Thymus (tissue), 11 donors: ENCODE measurements around the gene KMT2B. TPM values are rescaled to one million over a fixed set of nuclear protein-coding genes. Genes with fewer than 3 reads are reported as not detected.
A peak's percentile ranks its signal among the peaks of the same experiment; 100 is the strongest.
"Not testable (repeated sequence)": the region's sequence is repeated elsewhere in the genome, so short reads cannot be mapped to it uniquely, and the experiment has no call there.

Source experiments
- DNase-seq, 9 donors: peaks; one replicate each; pipeline ENCODE4 v3.0.0-alpha.2; 2013; ENCODE audit warnings: low spot score in 9 of 9, low read depth in 6 of 9, missing footprints in 1 of 9
- H3K27ac ChIP-seq, 2 donors: one replicate each; pipeline ENCODE4 v1.5.1; 2013; ENCODE audit warnings: control low read depth in 1 of 2, low read depth in 1 of 2, low read length in 1 of 2, mild to moderate bottlenecking in 1 of 2, moderate library complexity in 1 of 2
- H3K27me3 ChIP-seq, 2 donors: one replicate each; pipeline ENCODE4 v1.5.1; 2013; ENCODE audit warnings: low read length in 1 of 2; ENCODE audit not compliant: control insufficient read depth in 2 of 2, insufficient read depth in 1 of 2
- H3K36me3 ChIP-seq, 2 donors: one replicate each; pipeline ENCODE4 v1.5.1; 2013; ENCODE audit warnings: low read length in 1 of 2, mild to moderate bottlenecking in 1 of 2, moderate library complexity in 1 of 2; ENCODE audit not compliant: control insufficient read depth in 2 of 2, insufficient read depth in 2 of 2
- H3K4me1 ChIP-seq, 2 donors: one replicate each; pipeline ENCODE4 v1.5.1; 2013; ENCODE audit warnings: low read length in 2 of 2; ENCODE audit not compliant: control insufficient read depth in 2 of 2, insufficient read depth in 2 of 2
- H3K4me3 ChIP-seq, 2 donors: one replicate each; pipeline ENCODE4 v1.5.1; 2013; ENCODE audit warnings: low read length in 2 of 2, control low read depth in 1 of 2, mild to moderate bottlenecking in 1 of 2
- H3K9me3 ChIP-seq, 2 donors: one replicate each; pipeline ENCODE4 v1.5.1; 2013; ENCODE audit warnings: low read length in 1 of 2, mild to moderate bottlenecking in 1 of 2; ENCODE audit not compliant: control insufficient read depth in 2 of 2, insufficient read depth in 1 of 2
- WGBS: extraction: QIAGEN DNeasy Blood & Tissue Kit; methylation state at CpG from one replicate; pipeline ENCODE4 v1.1.7; 2013; 5-methylcytosine and 5-hydroxymethylcytosine counted together
- polyA plus RNA-seq: library from polyadenylated mRNA; stranded (reverse); fragments of 200-250 nt; gene quantifications from one replicate; pipeline ENCODE4 v1.2.3, GENCODE V29; 2013
- total RNA-seq: library from RNA; stranded (reverse); fragments of 120-200 nt; gene quantifications from one replicate; pipeline ENCODE4 v1.2.4, GENCODE V29; 2013
- donor health status: healthy.

The KMT2B gene
- total and polyA plus RNA-seq, 2 donors = 5.2 to 39.0 TPM

DNA sequence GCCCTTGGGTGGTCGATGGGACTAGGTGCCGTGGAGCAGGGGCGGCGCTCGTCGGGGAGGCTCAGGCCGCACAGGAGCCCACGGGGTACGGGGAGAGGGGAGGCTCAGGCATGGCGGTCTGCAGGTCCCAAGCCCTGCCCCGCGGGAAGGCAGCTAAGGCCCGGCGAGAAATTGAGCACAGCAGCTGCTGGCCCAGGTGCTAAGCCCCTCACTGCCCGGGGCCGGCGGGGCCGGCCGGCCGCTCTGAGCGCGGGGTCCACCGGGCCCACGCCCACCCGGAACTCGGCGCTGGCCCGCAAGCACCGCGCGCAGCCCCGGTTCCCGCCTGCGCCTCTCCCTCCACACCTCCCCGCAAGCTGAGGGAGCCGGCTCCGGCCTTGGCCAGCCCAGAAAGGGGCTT lies 26.7 kb upstream of the KMT2B start:
- not testable (repeated sequence) for H3K27me3 ChIP-seq, H3K4me1 ChIP-seq, DNase-seq, H3K36me3 ChIP-seq, H3K4me3 ChIP-seq, H3K27ac ChIP-seq, H3K9me3 ChIP-seq
- WGBS = 96% methylated on average over 37 of the region's 37 CpGs

DNA sequence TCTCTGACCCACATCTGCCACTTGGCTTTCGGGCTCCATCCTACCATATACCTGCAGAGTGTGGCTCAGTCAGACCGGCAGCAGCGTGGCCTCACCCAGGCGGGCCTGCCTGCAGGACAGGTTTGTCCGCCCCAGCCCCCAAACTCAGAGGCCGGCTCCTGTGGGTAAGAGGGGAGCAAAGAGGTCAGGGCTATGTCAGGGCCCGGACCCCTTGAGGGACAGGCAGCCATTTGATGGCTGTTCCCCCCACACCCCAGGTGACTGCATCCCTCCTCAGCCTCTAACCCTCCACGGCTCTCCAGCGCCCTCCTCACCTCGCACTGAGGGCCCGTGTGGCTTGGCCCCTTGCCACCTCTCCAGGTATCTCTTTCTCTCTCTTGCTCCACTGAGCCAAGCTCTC lies 25.8 kb upstream of the KMT2B start:
- Histone ChIP-seq H3K9me3 (no peaks in the 10 kb centered on the region), H3K4me1 (no peaks in the 10 kb centered on the region), H3K27ac (no peak overlapping the region), H3K36me3 (no peaks in the 10 kb centered on the region), H3K27me3 (peaks cover 0 to 2% of the 10 kb centered on the region in 2 donors), H3K4me3 (no peak overlapping the region)
- DNase-seq = no peak
- WGBS = 91% methylated on average over 11 of the region's 11 CpGs

DNA sequence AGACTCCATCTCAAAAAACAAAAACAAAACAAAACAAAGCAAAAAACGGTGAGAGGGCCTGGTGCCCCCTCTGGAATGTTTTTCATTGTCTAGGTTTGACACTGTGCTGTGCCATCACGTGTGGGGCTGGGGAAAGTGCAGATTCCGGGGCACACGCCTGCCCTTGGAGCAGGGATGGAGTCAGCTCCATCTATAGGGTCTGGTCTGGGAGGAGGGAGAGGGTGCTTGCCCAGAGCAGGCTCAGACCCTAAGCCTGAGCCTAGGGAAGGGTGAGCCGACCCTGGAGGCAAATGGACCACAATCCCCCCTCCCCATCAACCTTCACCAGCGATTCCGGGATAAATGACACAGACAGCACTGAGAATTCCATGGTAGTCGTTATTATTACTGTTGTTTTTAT lies 24.4 kb upstream of the KMT2B start:
- Histone ChIP-seq H3K4me1 (no peaks in the 10 kb centered on the region), H3K36me3 (no peaks in the 10 kb centered on the region), H3K4me3 (no peak overlapping the region), H3K27me3 (peaks cover 0 to 2% of the 10 kb centered on the region in 2 donors), H3K9me3 (no peaks in the 10 kb centered on the region), H3K27ac (no peak overlapping the region)
- DNase-seq = no peak
- 21% methylated on average over 8 of the region's 8 CpGs for WGBS

DNA sequence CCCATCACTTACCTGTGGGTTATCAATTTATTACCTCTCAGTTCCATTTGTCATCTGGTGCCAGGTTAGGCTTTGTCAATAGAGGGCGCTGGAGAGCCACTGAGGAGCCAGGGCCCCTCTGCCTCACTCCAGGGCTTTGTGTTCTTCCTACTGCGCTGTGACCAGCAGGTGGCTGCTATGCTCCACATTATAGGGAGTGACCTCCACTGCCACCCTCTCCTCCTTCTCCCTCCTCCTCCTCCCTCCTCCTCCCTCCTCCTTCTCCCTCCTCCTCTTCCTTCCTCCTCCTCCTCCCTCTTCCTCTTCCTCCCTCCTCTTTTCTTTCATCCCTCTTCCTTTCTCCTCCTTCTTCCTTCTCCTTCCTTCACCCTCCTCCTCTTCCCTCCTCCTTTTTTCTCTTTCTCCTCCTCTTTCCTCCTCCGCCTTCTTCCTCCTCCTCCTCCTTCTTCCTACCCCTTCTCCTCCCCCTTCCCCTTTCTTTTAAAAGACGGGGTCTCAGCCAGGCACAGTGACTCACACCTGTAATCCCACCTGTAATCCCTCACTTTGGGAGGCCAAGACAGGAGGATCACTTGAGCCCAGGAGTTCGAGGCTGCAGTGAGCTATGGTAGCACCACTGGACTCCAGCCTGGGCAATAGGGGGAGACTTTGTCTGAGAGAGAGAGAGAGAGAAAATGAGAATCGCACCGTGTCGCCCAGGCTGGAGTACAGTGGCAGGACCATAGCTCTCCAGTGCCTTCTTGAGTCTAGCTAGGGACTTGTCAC lies 23.8 kb upstream of the KMT2B start:
- H3K27ac ChIP-seq = no peak overlapping the region
- peaks cover 0 to 4% of the 10 kb centered on the region in 2 donors for H3K27me3 ChIP-seq
- 43% methylated on average over 8 of the region's 8 CpGs for WGBS
- no peaks in the 10 kb centered on the region for H3K9me3 ChIP-seq
- DNase-seq = peak; percentile 65 to 90 (median 81)
- H3K4me1 ChIP-seq = no peaks in the 10 kb centered on the region
- H3K4me3 ChIP-seq = no peak overlapping the region
- H3K36me3 ChIP-seq = no peaks in the 10 kb centered on the region

DNA sequence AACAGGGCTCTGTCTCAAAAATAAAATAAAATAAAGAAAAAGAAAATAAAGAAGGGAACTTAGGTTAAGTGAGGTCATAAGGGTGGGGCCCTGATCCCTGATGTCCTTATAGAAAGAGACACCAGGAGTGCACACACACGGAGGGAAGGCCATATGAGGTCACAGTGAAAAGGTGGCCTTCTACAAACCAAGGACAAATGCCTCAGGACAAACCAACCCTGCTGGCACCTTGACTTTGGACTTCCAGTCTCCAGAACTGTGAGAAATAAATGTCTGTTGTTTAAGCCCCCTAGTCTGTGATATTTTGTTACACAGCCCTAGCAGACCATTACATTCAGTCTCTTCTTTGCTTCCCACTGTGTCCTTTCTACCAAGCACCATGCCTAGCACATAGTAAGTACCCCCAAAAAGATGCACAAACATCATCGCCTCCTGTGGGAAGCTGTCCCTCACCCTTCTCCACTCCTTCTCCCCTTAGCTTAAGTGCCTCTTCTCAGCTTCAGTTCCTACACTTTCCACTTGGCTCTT lies 21.8 kb upstream of the KMT2B start:
- 94% methylated on average over 2 of the region's 2 CpGs for WGBS
- H3K9me3 ChIP-seq = no peaks in the 10 kb centered on the region
- no peak overlapping the region for H3K4me3 ChIP-seq
- no peaks in the 10 kb centered on the region for H3K4me1 ChIP-seq
- no peak overlapping the region for H3K27ac ChIP-seq
- H3K27me3 ChIP-seq = peaks cover 0 to 4% of the 10 kb centered on the region in 2 donors
- no peaks in the 10 kb centered on the region for H3K36me3 ChIP-seq
- DNase-seq = no peak

DNA sequence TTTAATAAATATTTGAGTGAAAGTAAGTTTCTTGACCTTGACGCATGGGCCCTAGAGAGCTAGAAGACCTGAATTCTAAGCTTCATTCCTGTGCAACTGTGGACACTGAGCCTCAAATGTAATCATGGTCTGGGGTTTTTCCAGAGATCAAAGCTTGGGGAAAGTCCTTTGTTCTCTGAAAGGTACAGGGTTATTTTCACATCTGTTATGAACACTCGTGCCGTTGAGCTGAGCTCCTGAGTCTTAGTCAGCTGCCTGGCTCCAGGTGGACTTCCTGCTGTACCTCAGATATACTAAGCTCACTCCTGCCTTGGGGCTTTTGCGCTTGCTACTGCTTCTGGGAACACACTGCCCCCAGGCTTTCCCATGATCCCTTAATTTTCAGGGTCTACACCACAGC lies 21.0 kb upstream of the KMT2B start:
- Histone ChIP-seq H3K36me3 (no peaks in the 10 kb centered on the region), H3K4me1 (no peaks in the 10 kb centered on the region), H3K27me3 (peaks cover 0 to 4% of the 10 kb centered on the region in 2 donors), H3K27ac (no peak overlapping the region), H3K4me3 (no peak overlapping the region), H3K9me3 (no peaks in the 10 kb centered on the region)
- no peak for DNase-seq
- 77% methylated on average over 4 of the region's 4 CpGs for WGBS

DNA sequence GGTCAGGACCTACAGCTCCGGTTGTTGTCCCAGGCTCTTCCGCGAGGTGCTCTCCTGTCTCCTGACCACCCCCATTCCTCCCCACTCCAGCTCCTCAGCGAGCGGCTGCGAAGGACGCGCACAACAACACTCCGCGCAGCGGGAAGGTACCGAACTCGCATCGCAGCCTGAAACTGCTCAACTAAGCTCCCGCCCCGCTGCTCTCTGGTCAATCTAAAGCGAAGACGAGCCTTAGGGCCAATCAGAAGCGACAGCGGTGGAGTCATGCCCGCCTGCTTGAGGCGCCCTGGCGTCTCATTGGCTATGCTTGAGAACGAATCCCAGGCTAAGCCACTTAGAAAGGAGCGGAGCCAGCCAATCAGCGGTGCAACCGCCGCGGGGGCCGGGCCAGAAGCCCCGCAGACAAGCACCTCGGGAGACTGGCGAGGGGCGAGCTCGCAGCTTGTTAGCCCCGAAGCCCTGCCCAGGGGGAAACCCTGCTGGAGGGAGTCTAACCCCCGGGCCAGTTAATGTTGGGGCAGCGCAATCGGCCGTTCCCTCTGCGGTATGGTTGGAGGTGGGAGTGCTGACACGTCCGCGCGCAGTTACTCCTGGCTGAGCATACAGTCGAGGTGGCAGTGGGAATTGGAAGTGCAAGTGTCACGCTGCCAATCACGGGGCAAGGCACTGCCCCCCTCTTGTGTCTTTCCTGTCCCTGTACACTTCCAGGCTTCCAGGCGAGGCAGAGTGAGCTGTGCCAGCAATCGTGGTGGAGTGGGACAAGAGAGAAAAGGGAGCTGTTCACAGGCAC lies 15.4 kb upstream of the KMT2B start:
- Histone ChIP-seq H3K27ac (peak overlapping the region in 1 of 2 donors; percentile 30), H3K4me3 (peak overlapping the region; percentile 45 to 53), H3K36me3 (no peaks in the 10 kb centered on the region), H3K9me3 (no peaks in the 10 kb centered on the region), H3K4me1 (peaks cover 0 to 10% of the 10 kb centered on the region in 2 donors), H3K27me3 (peaks cover 3 to 30% of the 10 kb centered on the region in 2 donors)
- DNase-seq = peak; percentile 84 to 97 (median 93)
- WGBS = under 1% methylated on average over 50 of the region's 50 CpGs

DNA sequence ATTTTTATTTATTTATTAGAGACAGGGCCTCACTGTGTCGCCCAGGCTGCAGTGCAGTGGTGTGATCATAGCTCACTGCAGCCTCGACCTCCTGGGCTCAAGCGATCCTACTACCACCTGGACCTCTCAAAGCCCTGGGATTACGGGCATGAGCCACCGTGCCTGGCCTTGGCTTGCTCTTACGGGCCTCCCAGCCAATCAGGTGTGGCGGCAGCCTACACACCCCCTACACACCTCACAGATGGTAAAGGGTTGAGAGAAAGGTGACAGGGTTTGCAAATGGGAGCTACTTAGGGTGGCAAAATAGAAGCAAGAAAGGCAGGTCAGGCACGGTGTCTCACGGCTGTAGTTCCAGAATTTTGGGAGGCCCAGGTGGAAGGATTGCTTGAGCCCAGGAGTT lies 14.5 kb upstream of the KMT2B start:
- DNase-seq = no peak
- Histone ChIP-seq H3K36me3 (no peaks in the 10 kb centered on the region), H3K27ac (no peak overlapping the region), H3K4me1 (peaks cover 0 to 10% of the 10 kb centered on the region in 2 donors), H3K27me3 (peaks cover 3 to 30% of the 10 kb centered on the region in 2 donors), H3K9me3 (no peaks in the 10 kb centered on the region), H3K4me3 (no peak overlapping the region)
- 60% methylated on average over 9 of the region's 9 CpGs for WGBS

DNA sequence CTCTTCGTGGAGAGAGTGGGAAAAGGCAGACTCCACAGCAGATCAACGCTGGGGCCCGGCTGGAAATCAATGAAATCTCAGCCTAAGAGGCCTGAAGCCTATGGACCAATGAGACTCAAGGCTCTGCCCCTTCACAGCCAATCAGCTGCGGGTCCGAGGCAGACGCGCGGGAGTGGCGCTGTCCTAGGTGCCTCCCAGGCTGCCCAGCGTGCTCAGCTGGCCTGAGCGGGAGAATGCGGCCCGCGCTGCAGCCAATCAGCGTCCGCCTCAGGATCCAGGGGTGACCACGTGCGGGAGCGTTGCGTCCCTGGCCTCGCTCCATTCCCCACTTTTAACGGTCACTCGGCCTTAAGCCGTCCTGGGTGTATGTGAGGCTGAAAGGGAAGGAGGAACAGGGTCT lies 13.6 kb upstream of the KMT2B start, which contains the start of gene ZBTB32:
ZBTB32 (plus strand) TSS at position 341 of the 400 bp plus-strand sequence. CDS start 10,069 bp downstream, outside the sequence.
- peak in 1 of 9 donors; percentile 29 for DNase-seq
- no peaks in the 10 kb centered on the region for H3K36me3 ChIP-seq
- WGBS = 45% methylated on average over 24 of the region's 24 CpGs

More for the DNA sequence above, 13.6 kb upstream of the KMT2B start, which contains the start of gene ZBTB32:
- Histone ChIP-seq H3K4me1 (peaks cover 0 to 10% of the 10 kb centered on the region in 2 donors), H3K9me3 (no peaks in the 10 kb centered on the region), H3K27ac (no peak within 1 kb of the TSS), H3K27me3 (peaks cover 3 to 28% of the 10 kb centered on the region in 2 donors), H3K4me3 (no peak within 1 kb of the TSS)
